Measurements from ENCODE around the gene DOCK9.

DOCK9 gene

DNA sequence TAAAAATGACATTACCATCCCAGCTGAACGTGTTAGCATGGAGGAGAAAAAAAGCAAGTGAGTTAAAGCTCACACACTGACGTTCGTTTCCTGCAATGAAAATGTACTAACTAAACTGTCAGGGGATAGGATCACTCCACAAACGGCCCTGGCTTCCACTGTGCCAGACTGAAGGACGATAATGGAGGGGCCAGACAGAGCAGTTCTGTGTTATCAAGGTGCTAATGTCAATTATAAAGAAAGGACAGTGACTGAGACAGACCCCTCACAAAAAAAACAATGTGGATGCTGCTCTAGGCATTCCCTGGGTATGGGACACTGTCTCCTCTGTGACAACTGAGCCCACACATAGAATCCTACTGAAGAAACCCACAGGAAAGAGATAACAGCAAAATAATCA lies 181.7 kb downstream of the DOCK9 start:
- no peak for DNase-seq (ENCODE audit: low spot score)

DNA sequence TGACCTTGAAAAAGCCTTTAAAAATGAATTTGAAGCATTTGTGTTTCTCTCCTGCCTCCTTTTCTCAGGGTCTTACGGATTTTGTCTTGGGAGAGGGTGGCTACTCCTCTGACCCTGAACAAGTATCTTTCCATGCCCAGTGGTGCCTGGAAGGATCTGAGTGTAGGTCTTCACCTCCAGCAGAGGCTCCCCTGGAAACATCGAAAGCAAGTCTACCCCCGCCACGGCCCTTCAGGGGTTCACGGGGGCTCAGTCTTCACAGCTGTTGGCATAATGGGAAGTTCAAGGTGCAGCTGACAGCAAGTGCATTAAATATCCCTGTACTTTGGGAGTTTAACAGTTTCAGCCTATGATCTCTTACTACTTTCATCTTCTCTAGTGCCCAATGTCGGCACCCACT lies 182.6 kb downstream of the DOCK9 start:
- no peak for DNase-seq (ENCODE audit: low spot score)

DNA sequence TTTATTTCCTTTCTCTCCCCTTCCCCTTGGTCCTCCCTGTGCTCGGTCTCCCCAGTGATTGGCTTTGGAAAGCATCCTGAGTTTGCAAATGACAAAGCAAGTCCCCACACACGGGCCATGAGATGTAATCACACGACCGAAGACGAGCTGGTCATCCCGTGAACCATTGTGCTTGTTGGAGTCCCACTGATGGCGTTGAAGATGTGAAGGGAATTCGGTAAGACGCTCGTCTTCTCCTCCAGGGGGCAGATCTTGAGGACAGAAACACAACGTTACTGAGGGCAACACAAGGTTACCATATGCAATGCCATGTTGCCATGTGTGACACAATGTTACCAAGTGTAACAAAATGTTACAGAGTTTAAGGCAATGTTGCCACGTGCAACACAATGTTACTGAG lies 183.4 kb downstream of the DOCK9 start:
- DNase-seq (ENCODE audit: low spot score) = no peak

DNA sequence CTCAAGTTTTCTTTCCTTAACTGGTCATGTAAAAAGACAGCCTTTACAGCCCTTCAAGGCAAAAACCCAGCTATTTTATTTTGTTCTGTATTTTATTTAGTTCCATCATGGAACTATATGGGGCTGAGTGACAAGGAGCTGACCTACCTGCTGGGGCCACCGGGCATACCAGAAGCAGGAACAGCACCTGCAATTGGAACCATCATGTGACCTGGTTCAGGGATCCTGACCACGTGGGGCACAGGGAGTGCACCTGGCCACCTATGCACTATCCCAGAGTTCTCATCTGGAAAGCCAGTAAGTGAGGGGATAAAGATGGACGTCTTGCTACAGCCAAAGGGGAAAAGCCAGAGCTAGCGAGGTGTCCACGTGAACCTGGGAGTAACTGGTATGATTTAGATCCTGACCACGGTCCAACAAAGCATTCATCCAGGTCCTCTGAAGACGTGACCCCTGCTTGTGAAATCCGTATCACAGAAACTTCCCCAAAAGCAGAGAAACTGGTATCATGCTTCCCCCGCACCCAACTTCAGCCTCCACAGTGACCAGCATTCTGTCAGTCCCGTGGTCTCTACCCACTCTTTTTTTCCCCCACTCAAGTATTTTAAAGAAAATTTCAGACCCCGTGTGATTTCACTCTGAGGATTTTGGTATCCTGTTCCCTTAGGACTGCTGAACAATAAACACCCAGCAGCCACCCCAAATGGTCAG lies 184.9 kb downstream of the DOCK9 start:
- DNase-seq (ENCODE audit: low spot score) = no peak

DNA sequence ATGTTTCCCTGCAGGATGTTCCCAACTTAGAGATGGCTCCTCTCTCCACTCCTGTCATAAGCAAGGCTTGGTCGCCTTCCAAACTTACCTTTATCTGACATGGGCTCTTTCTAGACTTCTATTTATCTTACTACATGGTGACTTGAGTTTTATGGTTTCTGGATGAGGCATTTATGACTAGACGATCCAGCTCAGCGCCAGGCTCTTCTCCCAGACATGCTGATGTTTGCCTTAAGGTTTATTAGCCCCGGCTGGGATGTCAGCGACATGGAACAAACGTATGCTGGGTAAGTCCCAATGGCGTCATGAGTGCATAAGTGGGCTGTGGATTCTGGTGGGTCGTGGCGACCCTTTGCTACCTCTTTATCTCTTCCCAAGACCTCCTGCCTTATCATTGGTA lies 185.5 kb downstream of the DOCK9 start:
- DNase-seq (ENCODE audit: low spot score) = no peak

GRCh38 chr13:98791611-98792010 lies 186.3 kb downstream of the DOCK9 start:
- no peak for DNase-seq (ENCODE audit: low spot score)

DNA sequence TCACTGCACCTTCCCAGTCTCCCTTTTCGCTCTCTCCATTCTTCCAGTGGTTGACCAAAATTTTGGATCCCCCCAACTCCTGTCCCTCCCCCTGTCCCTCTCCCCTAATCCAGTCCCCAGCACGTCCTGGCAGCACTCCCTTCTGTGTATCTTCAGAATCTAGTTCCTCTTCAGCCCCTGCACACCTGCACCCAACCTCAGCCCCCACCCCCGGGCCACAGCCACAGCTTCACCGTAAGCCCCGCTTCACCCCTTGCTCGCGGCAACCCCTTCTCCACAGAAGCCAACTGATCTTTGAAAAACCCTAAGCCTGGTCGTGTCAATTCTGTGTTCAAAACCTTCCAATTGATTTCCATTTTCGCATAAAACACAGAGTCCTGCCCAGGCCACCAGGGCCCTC lies 189.9 kb downstream of the DOCK9 start:
- no peak for DNase-seq (ENCODE audit: low spot score)

- DNase-seq (ENCODE audit: low spot score) = no peak
Measured at GRCh38 chr13:98787173-98787572, 190.7 kb downstream of the DOCK9 start.

- DNase-seq (ENCODE audit: low spot score) = no peak
Measured at GRCh38 chr13:98786023-98786422, 191.8 kb downstream of the DOCK9 start.

- no peak for DNase-seq (ENCODE audit: low spot score)
Measured at GRCh38 chr13:98785405-98785804, 192.5 kb downstream of the DOCK9 start.

DNA sequence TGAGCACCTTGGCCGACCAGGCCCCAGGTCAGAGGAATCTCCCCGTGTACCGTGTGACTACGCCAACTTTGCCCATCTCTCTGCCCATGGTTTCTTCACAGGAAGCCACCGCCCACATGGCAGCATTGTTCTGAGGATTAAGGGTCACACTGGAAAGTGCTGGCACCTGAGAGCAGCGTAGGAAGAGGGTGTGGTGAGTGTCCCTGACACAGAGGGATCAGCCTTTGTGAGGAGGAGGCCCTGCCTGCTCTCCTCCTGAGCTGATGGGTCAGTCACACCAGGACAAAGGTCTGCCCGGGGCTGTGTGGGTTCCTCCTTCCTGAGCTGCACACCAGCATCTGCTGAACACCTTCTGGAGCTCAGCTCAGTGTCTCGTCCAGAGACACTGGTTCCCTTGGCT lies 193.2 kb downstream of the DOCK9 start:
- DNase-seq (ENCODE audit: low spot score) = no peak

- no peak for DNase-seq (ENCODE audit: low spot score)
Measured at GRCh38 chr13:98783856-98784478, 193.9 kb downstream of the DOCK9 start.

DNA sequence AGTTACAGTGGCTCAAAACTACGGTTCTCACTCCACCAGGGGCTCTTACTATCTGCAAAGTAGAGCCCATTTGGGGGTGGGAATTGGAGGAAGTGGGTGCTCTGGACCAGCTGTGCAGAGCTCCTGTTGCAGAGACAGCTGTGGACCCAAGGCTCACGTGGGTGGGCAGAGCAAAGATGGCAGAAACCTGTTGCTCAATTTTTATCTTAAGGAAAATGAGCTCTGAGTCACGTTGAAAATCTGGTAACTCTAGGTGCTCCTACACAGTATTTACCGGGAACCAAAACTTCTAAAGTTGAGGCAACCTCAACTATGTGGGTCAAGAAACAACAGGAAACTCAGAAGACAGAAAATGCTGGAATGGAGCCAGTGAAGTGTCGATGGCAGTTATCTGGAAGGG lies 195.2 kb downstream of the DOCK9 start:
- DNase-seq (ENCODE audit: low spot score) = no peak

DNA sequence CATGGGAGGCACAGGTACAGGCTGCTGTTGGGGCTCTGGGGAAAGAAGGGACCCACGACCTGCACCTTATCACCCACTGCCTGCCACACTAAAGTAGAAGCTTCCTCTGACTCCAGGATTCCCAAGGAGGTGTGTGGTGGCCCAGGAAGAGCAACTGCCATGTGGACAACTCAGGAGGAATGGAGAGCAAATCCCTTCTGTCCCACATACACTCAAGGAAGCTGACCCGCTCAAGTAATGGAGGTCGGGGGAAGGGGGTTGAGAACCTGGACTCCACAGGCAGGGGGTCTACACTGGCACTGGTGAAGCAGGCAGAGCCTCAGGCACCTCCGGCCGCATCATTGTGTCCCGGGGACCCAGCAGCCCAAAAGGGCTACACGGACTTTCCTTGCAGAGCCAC lies 196.0 kb downstream of the DOCK9 start:
- DNase-seq (ENCODE audit: low spot score) = no peak

DNA sequence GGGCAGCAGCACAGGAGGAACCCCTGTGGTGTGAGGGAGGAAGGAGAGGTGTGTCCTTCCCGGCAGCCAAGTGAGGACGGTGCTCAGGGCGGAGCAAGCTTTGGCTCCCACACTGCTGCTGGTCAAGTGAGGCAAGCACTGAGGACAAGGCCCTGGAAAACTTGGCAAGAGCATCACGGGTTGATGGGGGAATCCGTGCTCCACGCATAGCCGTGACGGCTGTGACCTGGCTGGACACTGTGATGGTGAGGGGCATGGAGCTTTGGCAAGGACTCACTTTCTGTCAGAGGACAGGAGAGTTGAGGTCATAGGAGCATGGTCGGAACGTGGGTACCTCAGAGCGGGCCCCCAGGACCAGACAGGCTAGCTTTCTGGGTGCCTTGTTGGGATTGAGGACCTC lies 196.4 kb downstream of the DOCK9 start:
- DNase-seq (ENCODE audit: low spot score) = no peak

DNA sequence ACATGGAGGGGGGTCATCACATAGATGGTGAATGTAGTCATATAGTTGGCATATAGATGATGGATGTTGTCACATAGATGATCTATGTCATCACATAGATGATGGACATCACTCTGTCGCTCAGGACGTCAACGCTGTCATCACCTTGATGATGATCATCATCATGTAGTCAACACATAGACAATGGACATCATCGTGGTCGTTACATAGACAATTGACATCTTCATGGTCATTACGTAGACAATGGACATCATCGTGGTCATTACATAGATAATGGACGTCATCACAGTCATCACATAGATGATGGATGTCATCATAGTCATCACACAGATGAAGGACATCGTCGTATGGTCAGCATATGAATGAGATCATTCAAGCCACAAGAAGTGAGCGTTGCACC lies 196.8 kb downstream of the DOCK9 start:
- no peak for DNase-seq (ENCODE audit: low spot score)

DNA sequence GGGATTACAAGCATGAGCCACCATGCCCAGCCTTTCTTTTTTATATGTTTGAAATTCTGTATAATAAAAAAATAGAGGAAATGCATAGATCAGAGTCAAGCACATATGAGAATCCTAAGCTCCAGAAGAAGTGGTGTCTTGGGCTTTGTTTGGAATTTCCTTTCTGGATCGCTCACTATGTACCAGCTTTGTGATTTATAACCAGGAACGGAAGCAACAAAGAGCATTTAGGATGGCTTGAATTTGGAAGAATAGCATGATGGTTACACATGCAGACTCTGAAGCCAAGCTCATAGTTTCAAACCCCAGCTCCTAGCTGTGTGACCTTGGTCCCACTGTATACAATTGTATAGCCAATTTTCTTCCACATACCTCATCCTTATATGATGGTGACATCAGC lies 197.4 kb downstream of the DOCK9 start:
- DNase-seq (ENCODE audit: low spot score) = no peak

GRCh38 chr13:98779695-98780094 lies 198.2 kb downstream of the DOCK9 start:
- no peak for DNase-seq (ENCODE audit: low spot score)

DNA sequence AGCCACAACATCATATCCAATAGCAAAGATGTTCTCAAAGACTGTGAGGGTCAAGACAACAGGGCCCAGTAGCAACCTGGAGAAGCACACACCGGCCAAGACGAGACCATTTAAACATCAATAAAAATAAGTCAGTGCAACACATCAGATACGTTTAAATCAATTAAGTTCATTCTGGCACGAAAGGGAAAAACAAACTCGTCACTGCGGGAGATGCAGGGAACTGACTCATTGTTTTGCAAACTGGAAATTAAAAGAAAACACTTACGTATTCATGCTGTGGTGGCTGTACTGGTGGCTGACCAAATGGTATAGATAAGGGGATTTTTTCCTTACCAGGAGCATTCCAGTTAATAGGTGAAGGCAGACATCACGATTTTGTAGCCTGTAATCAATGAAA lies 199.1 kb downstream of the DOCK9 start:
- DNase-seq (ENCODE audit: low spot score) = no peak

- no peak for DNase-seq (ENCODE audit: low spot score)
Measured at GRCh38 chr13:98776644-98777043, 201.2 kb downstream of the DOCK9 start.

DNA sequence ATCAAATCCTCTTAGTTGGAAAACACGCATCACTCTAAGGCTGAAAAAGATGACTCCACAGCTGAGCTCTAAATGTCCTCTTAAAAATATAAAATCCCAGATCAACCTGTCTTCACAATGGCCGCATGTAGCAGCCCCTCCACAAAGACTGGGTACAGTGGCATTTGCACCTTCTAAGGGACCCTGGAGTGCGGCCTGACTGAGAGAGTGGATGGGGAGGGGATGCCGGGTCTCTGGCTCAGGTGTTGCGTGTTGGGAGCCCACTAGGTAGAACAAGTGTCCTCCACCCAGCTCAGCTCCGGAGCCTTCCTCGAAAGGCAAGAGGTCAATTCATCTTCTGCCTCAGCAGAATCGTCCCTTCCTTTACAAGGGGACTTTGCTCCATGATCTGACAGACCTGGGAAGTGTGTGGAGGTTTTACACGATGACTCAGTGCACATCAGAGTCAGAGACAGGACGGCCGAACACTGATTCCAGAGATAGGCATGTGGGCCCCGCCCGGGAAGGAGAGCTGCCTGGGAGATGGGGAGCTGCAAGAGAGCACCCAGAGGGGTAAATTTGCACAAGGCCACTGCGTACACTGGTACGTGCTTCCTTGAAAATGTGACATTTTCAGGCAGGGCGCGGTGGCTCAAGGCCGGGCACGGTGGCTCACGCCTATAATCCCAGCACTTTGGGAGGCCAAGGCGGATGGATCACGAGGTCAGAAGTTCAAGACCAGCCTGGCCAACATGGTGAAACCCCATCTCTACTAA lies 201.8 kb downstream of the DOCK9 start:
- DNase-seq (ENCODE audit: low spot score) = no peak

DNA sequence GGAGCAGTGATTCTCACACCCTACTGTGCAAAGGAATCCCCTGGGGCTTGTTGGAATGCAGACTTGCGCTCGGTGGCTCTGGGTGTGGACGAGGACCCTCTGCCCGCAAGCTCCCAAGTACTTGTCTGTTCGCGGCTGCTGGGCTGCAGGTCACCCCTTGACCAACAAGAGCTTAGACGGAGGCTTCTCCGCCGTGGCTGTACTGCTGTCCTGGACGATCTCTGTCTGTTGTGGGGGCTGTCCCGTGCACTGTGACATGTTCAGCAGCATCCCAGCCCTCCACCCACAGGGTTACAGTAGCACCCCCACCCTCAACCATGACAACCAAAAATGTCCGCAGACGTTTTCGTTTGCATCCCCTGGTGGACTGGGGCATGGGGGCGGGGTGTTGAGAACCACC lies 202.5 kb downstream of the DOCK9 start:
- no peak for DNase-seq (ENCODE audit: low spot score)

DNA sequence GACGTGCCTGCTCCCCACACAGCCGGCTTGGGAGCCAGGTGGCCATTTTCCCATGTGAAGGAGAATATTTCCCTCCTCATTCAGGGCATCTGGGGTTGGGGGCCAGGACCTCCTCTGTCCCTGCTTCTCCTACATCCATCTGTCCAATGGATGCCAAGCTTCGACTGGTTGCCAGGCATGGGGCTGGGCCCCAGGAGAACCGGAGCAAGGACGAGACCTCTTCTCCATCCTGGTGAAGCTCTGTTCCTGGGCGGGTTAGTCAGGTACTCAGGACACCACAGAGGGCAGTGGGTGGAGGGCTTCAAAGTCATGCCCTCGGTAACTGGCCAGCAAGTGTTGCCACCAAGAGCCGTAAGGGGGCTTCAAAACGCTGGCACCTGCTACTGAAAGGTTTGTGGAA lies 203.1 kb downstream of the DOCK9 start:
- DNase-seq (ENCODE audit: low spot score) = no peak
